HepG2 (cell line): ENCODE results near the gene HSD3B1. TPM values are rescaled to one million over a fixed set of nuclear protein-coding genes. Genes with fewer than 3 reads are reported as not detected.

Experiments used
- ATAC-seq: fragments of 200-7000 bp; cut with Tn5 transposase; 3 replicates; pipeline ENCODE4 v1.9.1; 2020; ENCODE audit warnings: mild to moderate bottlenecking, moderate library complexity
- BruUV-seq: library from RNA; stranded (reverse); fragments of 400-500 nt; replicated peaks from 2 replicates; lab custom pipeline; 2021; lab: Mats Ljungman, UMichigan
- CTCF ChIA-PET: fragments of 300-600 bp; formaldehyde crosslinking; extraction: SDS; loops from one replicate; lab custom pipeline; 2021; ENCODE audit warnings: low total read pairs, inconsistent platforms, low intra/inter-chr PET ratio; lab: Yijun Ruan, JAX
- POLR2A ChIA-PET: fragments of 350-600 bp; sonication (Branson Sonifier 250); formaldehyde crosslinking; loops from one replicate; lab custom pipeline; 2020; ENCODE audit warnings: antibody characterized with exemption, inconsistent platforms; lab: Yijun Ruan, JAX
- DNase-seq: peaks from one replicate; pipeline ENCODE4 v3.0.0-alpha.2; 2015; ENCODE audit warnings: low spot score
- FAIRE-seq: peaks from 3 replicates; lab custom pipeline; 2011; peaks lifted over from hg19 to GRCh38; lab: Jason Lieb, UNC
- H2AFZ ChIP-seq: one replicate; pipeline ENCODE4 v1.6.1; 2011; ENCODE audit warnings: low read length, inconsistent platforms
- H3K27ac ChIP-seq: fragments of 300-600 bp; 3 replicates; pipeline ENCODE4 v1.8.0; 2011; ENCODE audit warnings: mixed run types, mild to moderate bottlenecking, mixed read lengths, low read length, inconsistent platforms; ENCODE audit not compliant: insufficient read depth; ENCODE audit errors: extremely low read length
- H3K27me3 ChIP-seq, 2 experiments: fragments of 200-600 bp in 1 of 2; 2 replicates in 1 of 2; 3 replicates in 1 of 2; pipeline versions ENCODE4 v1.6.0 to v1.8.0; 2011; ENCODE audit warnings: low read length in 2 of 2, mild to moderate bottlenecking in 2 of 2, moderate library complexity in 2 of 2, inconsistent platforms in 1 of 2; ENCODE audit not compliant: insufficient read depth in 2 of 2, control insufficient read depth in 1 of 2
- H3K36me3 ChIP-seq, 2 experiments: fragments of 200-600 bp in 1 of 2; replicated peaks in 1 of 2; 2 replicates in 1 of 2; 3 replicates in 1 of 2; pipeline versions ENCODE4 v1.5.1 to v1.8.0; 2011; ENCODE audit warnings: low read length in 2 of 2, inconsistent platforms in 1 of 2; ENCODE audit not compliant: insufficient read depth in 2 of 2, control insufficient read depth in 1 of 2
- H3K4me1 ChIP-seq: 2 replicates; pipeline ENCODE4 v1.5.1; 2012; ENCODE audit warnings: low read length, inconsistent platforms; ENCODE audit not compliant: insufficient read depth
- H3K4me2 ChIP-seq: 2 replicates; pipeline ENCODE4 v1.6.0; 2011; ENCODE audit warnings: low read depth, low read length, inconsistent platforms
- H3K4me3 ChIP-seq, 3 experiments: fragments of 200-600 bp in 1 of 3; sonication (generic), shearing (Covaris generic) in 1 of 3; replicated peaks in 1 of 3; 2 replicates each; pipeline ENCODE4 v1.5.1; 2011 to 2016; ENCODE audit warnings: low read length in 3 of 3, inconsistent platforms in 2 of 3, low read depth in 2 of 3, mild to moderate bottlenecking in 2 of 3, control low read depth in 1 of 3, mixed read lengths in 1 of 3; ENCODE audit not compliant: insufficient read depth in 1 of 3
- H3K79me2 ChIP-seq: one replicate; pipeline ENCODE4 v1.6.1; 2011; ENCODE audit warnings: low read length, inconsistent platforms; ENCODE audit not compliant: insufficient read depth
- H3K9ac ChIP-seq: 2 replicates; pipeline ENCODE4 v1.6.0; 2011; ENCODE audit warnings: mild to moderate bottlenecking, low read depth, low read length, inconsistent platforms; ENCODE audit not compliant: insufficient read depth
- H3K9me3 ChIP-seq: 2 replicates; pipeline ENCODE4 v1.5.1; 2012; ENCODE audit warnings: mild to moderate bottlenecking, low read length
- H4K20me1 ChIP-seq: 2 replicates; pipeline ENCODE4 v1.6.0; 2011; ENCODE audit warnings: inconsistent platforms, mild to moderate bottlenecking, low read length, moderate library complexity; ENCODE audit not compliant: insufficient read depth
- CHD4 ChIP-seq: fragments of 200-600 bp; sonication (generic); IDR thresholded peaks from 2 replicates; pipeline ENCODE4 v1.7.0; 2017; ENCODE audit warnings: mild to moderate bottlenecking, low read length, borderline replicate concordance
- GATAD1 ChIP-seq: IDR thresholded peaks from 2 replicates; pipeline ENCODE4 v1.6.1; 2016; ENCODE audit warnings: missing genetic modification reagents, missing compliant biosample characterization
- TBP ChIP-seq: sonication (generic); formaldehyde crosslinking; IDR thresholded peaks from 2 replicates; pipeline ENCODE4 v1.5.0; 2020; ENCODE audit warnings: missing genetic modification reagents
- U2AF1 ChIP-seq: fragments of 200-400 bp; formaldehyde crosslinking; optimal IDR thresholded peaks from 2 replicates; pipeline ENCODE3; 2017; ENCODE audit warnings: mild to moderate bottlenecking, low read depth, low read length
- ZBTB1 ChIP-seq: sonication (generic); formaldehyde crosslinking; IDR thresholded peaks from 2 replicates; pipeline ENCODE4 v1.4.0; 2020; ENCODE audit warnings: missing genetic modification reagents, borderline replicate concordance
- ZBTB33 ChIP-seq: sonication (generic); formaldehyde crosslinking; IDR thresholded peaks from 2 replicates; pipeline ENCODE4 v1.4.0; 2020; ENCODE audit warnings: missing genetic modification reagents
- ZFX ChIP-seq: sonication (generic); formaldehyde crosslinking; IDR thresholded peaks from 2 replicates; pipeline ENCODE4 v1.4.0; 2020; ENCODE audit warnings: mild to moderate bottlenecking, low read depth, missing genetic modification reagents, moderate library complexity
- ZNF552 ChIP-seq: sonication (generic); formaldehyde crosslinking; IDR thresholded peaks from 2 replicates; pipeline ENCODE4 v1.9.0; 2022; ENCODE audit warnings: missing genetic modification reagents, mild to moderate bottlenecking, borderline replicate concordance
- ZNF790 ChIP-seq: sonication (generic); formaldehyde crosslinking; IDR thresholded peaks from 2 replicates; pipeline ENCODE4 v1.8.0; 2022; ENCODE audit warnings: missing genetic modification reagents, mild to moderate bottlenecking, borderline replicate concordance
- WGBS: methylation state at CpG from one replicate; pipeline ENCODE4 v1.1.6; 2017; ENCODE audit warnings: low lambda C conversion rate; 5-methylcytosine and 5-hydroxymethylcytosine counted together
- in situ Hi-C: cut with HindIII; loops from 2 replicates; pipeline ENCODE4 v1.10.0; 2017; ENCODE audit warnings: low pct_unique_long_range_greater_than_20kb; ENCODE audit not compliant: extremely low pct_ligation_motif_present
- intact Hi-C: fragments of 100-400 bp; cut with micrococcal nuclease; formaldehyde crosslinking; loops from one replicate; pipeline ENCODE4 v1.10.0; 2022; ENCODE audit not compliant: unreplicated experiment
- polyA plus RNA-seq, 8 experiments: library from polyadenylated mRNA; depleted of rRNA in 3 of 8; stranded (reverse) in 7 of 8; unstranded in 1 of 8; fragments of >200 nt; fragmentation: Illumina TruSeq in 4 of 8; extraction: Trizol in 4 of 8; gene quantifications; 2 replicates each; pipeline versions ENCODE4 v1.2.1 to v1.2.3, GENCODE V29; 2011 to 2016; ENCODE audit warnings: low read depth in 4 of 8, missing spikeins in 1 of 8, mixed read lengths in 1 of 8; ENCODE audit not compliant: insufficient read depth in 1 of 8
- total RNA-seq, 5 experiments: library from RNA; depleted of rRNA; stranded (reverse); fragments of >200 nt; fragmentation: Illumina TruSeq; extraction: Trizol; gene quantifications; 2 replicates each; pipeline ENCODE4 v1.2.3, GENCODE V29; 2016; ENCODE audit warnings: low read depth in 1 of 5

The HSD3B1 gene
- total and polyA plus RNA-seq, 2 of the 13 experiments (the other 11 are each of a cell fraction or from before 2014, with no cell fraction given) = not detected

- H2AFZ ChIP-seq = no peak overlapping the region
- no peak overlapping the region for H3K4me2 ChIP-seq
- no peak for DNase-seq
- no peak overlapping the region for H3K27ac ChIP-seq
- no peaks in the 10 kb centered on the region for H3K79me2 ChIP-seq
- no TSS peak for BruUV-seq
- no peak overlapping the region for H3K4me3 ChIP-seq
- H3K27me3 ChIP-seq = no peaks in the 10 kb centered on the region
- ChIA-PET CTCF (no interaction called here), POLR2A (no interaction called here)
- no peak for ATAC-seq
- no peaks in the 10 kb centered on the region for H3K9me3 ChIP-seq
- no peaks in the 10 kb centered on the region for H3K4me1 ChIP-seq
- no peak overlapping the region for H3K9ac ChIP-seq
- 25% methylated on average over 5 of the region's 5 CpGs for WGBS
- intact Hi-C loops = no loop called here
- no peaks in the 10 kb centered on the region for H4K20me1 ChIP-seq
- in situ Hi-C loops = no loop called here
- no peak for FAIRE-seq
- TF ChIP-seq ZFX (CRISPR knock-in tag) (no peak), U2AF1 (no peak), ZNF552 (CRISPR knock-in tag) (no peak), ZBTB33 (CRISPR knock-in tag) (no peak), ZNF790 (CRISPR knock-in tag) (no peak)
- no peaks in the 10 kb centered on the region for H3K36me3 ChIP-seq
These were observed 25.4 kb downstream of the HSD3B1 start for GRCh38 chr1:119532324-119532910.

- CTCF ChIA-PET = no interaction called here
- TF ChIP-seq CHD4 (no peak), ZBTB1 (CRISPR knock-in tag) (no peak), GATAD1 (CRISPR knock-in tag) (no peak), TBP (no peak)
- H3K9ac ChIP-seq = no peak overlapping the region
- FAIRE-seq (no peak), DNase-seq (no peak), ATAC-seq (no peak)
- no peak overlapping the region for H3K4me3 ChIP-seq
- POLR2A ChIA-PET = no interaction called here
- H2AFZ ChIP-seq = no peak overlapping the region
- intact Hi-C loops (no loop called here), in situ Hi-C loops (no loop called here)
- H3K4me1 ChIP-seq = no peaks in the 10 kb centered on the region
- no peaks in the 10 kb centered on the region for H3K9me3 ChIP-seq
- no peaks in the 10 kb centered on the region for H3K79me2 ChIP-seq
- H3K4me2 ChIP-seq = no peak overlapping the region
- BruUV-seq = no TSS peak
- no peaks in the 10 kb centered on the region for H3K27me3 ChIP-seq
- H4K20me1 ChIP-seq = no peaks in the 10 kb centered on the region
- H3K36me3 ChIP-seq = no peaks in the 10 kb centered on the region
- H3K27ac ChIP-seq = no peak overlapping the region
- WGBS = 11% methylated on average over 1 of the region's 1 CpG
These were observed 28.4 kb downstream of the HSD3B1 start for GRCh38 chr1:119535381-119535780.
